Activated T-helper 1 cell treated with anti-CD3 and anti-CD28 coated beads, Interleukin-12 subunit alpha, Interleukin-12 subunit beta, Interleukin-2, Interleukin-4 antibody, amounts not matched to agents 30 ng/mL and 10 ng/mL and 1 ng/mL, durations not matched to agents 14 hours and 24 hours and 36 hours (primary cell): Measurements from ENCODE around the gene PLEKHN1. TPM values are rescaled to one million over a fixed set of nuclear protein-coding genes. Genes with fewer than 3 reads are reported as not detected.
A peak's percentile ranks its signal among the peaks of the same experiment; 100 is the strongest.
"Not testable (repeated sequence)": the region's sequence is repeated elsewhere in the genome, so short reads cannot be mapped to it uniquely, and the experiment has no call there.

Experiments used
- DNase-seq: peaks from one replicate; pipeline ENCODE4 v3.0.0; 2021; ENCODE audit warnings: low spot score
- H3K27ac Mint-ChIP-seq: one replicate; pipeline ENCODE4 v1.8.0; 2021; ENCODE audit warnings: mild to moderate bottlenecking, mixed read lengths
- H3K27me3 Mint-ChIP-seq: one replicate; pipeline ENCODE4 v1.8.0; 2022; ENCODE audit warnings: mild to moderate bottlenecking, moderate library complexity, mixed read lengths; ENCODE audit not compliant: insufficient read depth
- H3K36me3 Mint-ChIP-seq: one replicate; pipeline ENCODE4 v1.8.0; 2021; ENCODE audit warnings: low read depth, mixed read lengths
- H3K4me1 Mint-ChIP-seq: one replicate; pipeline ENCODE4 v1.8.0; 2021; ENCODE audit warnings: low read depth, mixed read lengths
- H3K4me3 Mint-ChIP-seq: one replicate; pipeline ENCODE4 v1.8.0; 2021; ENCODE audit warnings: mild to moderate bottlenecking, moderate library complexity, mixed read lengths
- H3K9me3 Mint-ChIP-seq: one replicate; pipeline ENCODE4 v1.8.0; 2021; ENCODE audit warnings: mixed read lengths
- intact Hi-C: fragments of 100-400 bp; cut with micrococcal nuclease; formaldehyde crosslinking; loops from one replicate; pipeline ENCODE4 v1.15.1; 2024
- total RNA-seq: library from RNA; stranded (reverse); gene quantifications from 2 replicates; pipeline ENCODE4 v1.2.3, GENCODE V29; 2022

PLEKHN1 gene
- total RNA-seq, 1 donor from 2014 or later = 1.7 TPM

DNA sequence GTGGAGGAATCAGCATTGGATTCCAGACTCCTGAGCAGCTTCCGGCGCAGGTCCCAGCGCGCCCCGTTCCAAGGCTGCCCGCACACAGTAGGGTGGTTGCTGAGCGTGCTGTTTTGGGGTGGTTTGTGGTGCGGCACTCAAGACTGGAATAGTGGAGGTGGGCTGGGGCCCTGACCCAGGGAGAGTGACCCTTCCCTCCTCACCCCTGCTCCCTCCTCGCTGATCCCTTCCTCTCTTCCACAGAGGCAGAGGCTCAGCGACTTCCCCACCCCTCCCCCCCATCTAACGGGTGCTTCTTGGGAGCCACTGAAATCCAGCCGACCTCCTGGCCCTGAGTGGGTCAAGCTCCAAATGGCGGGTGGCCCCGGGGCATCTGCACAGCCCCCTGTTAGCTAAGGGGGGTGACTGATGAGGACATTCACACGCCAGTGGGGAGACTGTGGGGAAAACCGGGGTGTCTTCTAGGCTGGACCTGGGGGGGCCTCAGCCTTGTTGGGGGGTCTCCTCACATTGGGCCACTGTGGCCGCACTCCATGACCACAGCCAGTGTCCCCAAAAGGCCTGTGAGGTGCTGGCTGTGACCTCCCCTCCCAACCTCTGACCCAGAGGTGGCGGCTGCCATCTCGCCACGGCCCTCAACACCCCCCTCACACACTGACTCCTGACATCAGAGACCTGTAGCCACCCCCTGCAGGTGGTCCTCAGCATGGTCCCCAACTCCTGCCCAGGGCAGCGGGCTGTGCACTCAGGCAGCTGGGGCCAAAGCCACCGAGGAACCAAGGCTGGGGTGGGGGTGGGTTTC, 37.5 kb downstream of the PLEKHN1 start:
- H3K4me3 Mint-ChIP-seq = no peak overlapping the region
- H3K27ac Mint-ChIP-seq = no peak overlapping the region
- DNase-seq = no peak
- intact Hi-C loops = no loop called here
- no peaks in the 10 kb centered on the region for H3K36me3 Mint-ChIP-seq
- no peaks in the 10 kb centered on the region for H3K9me3 Mint-ChIP-seq
- H3K27me3 Mint-ChIP-seq = peaks cover 25% of the 10 kb centered on the region
- peaks cover 11% of the 10 kb centered on the region for H3K4me1 Mint-ChIP-seq

DNA sequence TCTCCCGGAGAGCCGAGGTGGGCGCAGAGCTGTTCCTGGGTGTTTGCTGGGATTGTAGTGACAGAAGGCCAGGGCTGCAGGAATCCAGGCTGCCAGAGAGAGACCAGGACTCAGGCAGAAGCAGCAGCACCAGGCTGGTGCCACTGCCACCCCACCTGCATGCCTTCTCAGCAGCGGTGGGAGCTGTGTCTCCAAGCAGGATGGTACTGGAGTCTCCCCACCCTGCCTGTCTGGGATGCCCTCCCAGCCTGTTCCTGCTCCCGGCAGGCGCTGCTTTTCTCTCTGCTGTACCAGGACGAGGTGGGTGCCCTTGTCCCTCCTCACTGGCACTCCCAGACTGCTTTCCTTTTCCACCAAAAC, 38.1 kb downstream of the PLEKHN1 start:
- Mint-ChIP-seq H3K27me3 (peaks cover 29% of the 10 kb centered on the region), H3K36me3 (no peaks in the 10 kb centered on the region), H3K9me3 (no peaks in the 10 kb centered on the region), H3K27ac (no peak overlapping the region), H3K4me1 (peaks cover 11% of the 10 kb centered on the region), H3K4me3 (no peak overlapping the region)
- DNase-seq = no peak
- intact Hi-C loops = no loop called here

DNA sequence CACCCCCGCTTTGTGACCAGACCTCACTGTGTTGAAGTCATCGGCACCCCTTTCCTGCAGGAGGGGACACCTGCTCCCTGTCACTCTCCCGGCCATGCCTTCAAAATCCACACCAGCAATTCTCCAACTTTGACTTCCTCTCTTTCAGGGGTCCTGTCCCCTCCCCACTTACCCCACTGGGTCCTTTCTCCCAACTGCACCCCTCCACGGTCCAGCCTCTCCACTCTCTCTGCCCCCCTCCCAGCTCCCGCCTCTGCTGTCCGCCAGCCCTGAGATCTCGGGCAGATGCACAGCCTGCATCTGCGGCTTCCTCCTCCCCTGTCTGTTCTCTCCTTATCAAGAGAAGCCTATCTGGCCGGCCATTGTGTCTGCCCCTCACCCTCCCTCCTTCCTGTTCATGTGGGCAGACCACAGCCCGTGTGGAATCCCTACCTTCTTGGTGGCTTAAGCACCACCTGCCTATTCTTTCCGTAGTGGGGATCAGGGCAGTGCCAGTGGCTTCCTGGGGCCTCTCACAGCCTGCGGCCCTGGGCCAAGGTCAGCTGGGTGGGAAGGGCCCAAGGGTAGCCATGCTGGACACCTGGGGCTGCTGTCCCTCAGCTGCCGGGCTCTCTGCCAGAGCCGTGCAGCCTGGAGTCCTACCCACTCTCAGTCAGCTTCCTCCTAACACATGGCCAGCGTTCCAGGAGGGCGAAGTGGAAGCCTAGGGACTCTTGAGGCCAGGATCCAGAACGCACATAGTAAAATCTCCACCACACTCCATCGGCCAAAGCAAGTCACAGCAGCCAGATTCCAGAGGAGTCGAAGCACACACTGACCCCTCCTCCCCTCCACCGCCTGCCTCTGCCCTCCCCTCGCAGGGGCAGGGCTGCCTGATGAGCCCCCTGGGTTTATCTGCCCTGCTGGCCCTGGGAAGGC, 38.8 kb downstream of the PLEKHN1 start:
- H3K27me3 Mint-ChIP-seq = peaks cover 29% of the 10 kb centered on the region
- H3K9me3 Mint-ChIP-seq = no peaks in the 10 kb centered on the region
- intact Hi-C loops = no loop called here
- H3K4me1 Mint-ChIP-seq = peaks cover 11% of the 10 kb centered on the region
- H3K4me3 Mint-ChIP-seq = peak overlapping the region; percentile 32
- H3K36me3 Mint-ChIP-seq = no peaks in the 10 kb centered on the region
- H3K27ac Mint-ChIP-seq = no peak overlapping the region
- no peak for DNase-seq

DNA sequence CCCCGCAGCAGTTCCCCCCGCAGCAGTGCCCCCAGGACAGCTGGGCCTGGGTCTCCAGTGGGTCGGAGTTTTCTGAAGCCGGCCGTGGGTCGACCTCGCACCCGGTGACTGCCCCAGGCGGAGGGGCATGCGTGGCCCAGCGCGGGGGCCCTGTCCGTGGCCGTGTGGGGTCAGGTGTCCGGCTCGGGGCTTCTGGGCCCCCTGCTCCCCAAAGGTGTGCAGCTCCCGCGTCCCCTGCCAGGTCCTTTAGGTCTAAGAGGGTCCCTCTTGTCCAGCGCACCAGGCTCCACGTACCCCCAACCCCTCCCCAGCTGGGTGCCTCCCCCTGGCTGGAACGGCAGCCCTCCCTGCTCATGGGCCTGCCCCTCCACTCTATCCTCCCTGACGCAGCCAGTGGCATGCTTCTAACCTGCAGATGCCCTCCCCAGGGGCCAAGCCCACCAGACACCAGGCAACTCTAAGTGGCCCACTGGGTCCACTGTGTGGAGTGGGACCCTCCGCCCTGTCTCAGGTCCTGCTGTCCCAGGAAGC, 39.6 kb downstream of the PLEKHN1 start:
- Mint-ChIP-seq H3K4me1 (peaks cover 11% of the 10 kb centered on the region), H3K27ac (no peak overlapping the region), H3K4me3 (no peak overlapping the region), H3K27me3 (peaks cover 29% of the 10 kb centered on the region), H3K9me3 (no peaks in the 10 kb centered on the region), H3K36me3 (no peaks in the 10 kb centered on the region)
- intact Hi-C loops = no loop called here
- DNase-seq = no peak

DNA sequence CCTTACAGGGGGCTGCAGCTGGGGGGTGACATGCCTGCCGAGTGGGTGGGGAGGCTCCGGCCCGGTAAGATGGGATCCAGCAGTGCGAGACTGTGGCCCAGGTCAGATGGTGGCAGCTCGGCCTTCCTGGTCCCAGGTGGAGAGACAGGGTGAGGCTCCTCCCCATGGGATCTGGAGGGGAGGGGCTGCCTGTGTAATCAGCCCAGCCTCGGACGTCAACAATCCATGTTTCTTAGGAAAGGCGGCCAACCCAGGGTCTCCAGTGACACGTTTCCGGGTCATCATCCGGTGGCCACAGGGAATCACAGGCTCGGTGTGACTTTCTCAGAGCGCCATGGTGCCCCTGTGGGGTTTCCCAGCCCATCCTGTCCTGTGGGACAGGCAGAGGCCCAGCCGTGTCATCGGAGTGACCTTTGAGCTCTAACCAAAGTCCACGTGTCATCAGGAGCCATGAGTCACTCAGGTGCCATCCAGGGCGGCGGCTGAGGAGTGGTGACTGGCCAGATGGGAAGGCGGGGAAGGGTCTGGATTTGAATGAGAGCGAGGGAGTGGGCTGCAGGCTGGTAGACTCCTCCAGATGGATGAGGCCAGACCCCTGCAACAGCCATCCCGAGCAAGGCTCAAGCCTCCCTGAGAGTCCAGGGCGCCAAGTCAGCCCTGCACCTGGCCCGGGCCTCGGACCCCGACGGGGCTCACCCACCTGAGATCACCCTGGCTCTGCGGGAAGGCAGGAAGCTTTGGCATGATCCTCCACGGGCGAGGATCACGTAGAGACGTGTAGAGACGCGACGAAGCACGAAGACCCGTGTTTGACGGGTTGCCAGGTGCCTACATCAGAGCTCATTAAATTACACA, 40.2 kb downstream of the PLEKHN1 start:
- H3K36me3 Mint-ChIP-seq = no peaks in the 10 kb centered on the region
- H3K27me3 Mint-ChIP-seq = peaks cover 29% of the 10 kb centered on the region
- H3K4me3 Mint-ChIP-seq = no peak overlapping the region
- H3K27ac Mint-ChIP-seq = no peak overlapping the region
- H3K4me1 Mint-ChIP-seq = peaks cover 11% of the 10 kb centered on the region
- no peak for DNase-seq
- no peaks in the 10 kb centered on the region for H3K9me3 Mint-ChIP-seq
- intact Hi-C loops = no loop called here

DNA sequence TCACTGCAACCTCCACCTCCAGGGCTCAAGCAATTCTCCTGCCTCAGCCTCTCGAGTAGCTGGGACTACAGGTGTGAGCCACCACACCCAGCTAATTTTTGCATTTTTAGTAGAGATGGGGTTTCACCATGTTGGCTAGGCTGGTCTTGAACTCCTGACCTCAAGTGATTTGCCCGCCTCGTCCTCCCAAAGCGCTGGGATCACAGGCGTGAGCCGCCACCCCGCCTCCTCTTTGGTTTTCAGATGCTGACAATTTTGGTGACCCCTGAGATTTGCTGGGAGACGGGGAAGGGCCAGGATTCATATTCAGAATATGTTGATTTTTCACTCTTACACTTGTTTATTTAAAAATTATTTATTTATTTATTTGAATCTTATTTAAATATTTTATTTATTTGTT, 43.8 kb downstream of the PLEKHN1 start:
- peaks cover 30% of the 10 kb centered on the region for H3K4me1 Mint-ChIP-seq
- H3K36me3 Mint-ChIP-seq, H3K4me3 Mint-ChIP-seq, intact Hi-C loops, DNase-seq, H3K27me3 Mint-ChIP-seq, H3K9me3 Mint-ChIP-seq, H3K27ac Mint-ChIP-seq: not testable (repeated sequence)

DNA sequence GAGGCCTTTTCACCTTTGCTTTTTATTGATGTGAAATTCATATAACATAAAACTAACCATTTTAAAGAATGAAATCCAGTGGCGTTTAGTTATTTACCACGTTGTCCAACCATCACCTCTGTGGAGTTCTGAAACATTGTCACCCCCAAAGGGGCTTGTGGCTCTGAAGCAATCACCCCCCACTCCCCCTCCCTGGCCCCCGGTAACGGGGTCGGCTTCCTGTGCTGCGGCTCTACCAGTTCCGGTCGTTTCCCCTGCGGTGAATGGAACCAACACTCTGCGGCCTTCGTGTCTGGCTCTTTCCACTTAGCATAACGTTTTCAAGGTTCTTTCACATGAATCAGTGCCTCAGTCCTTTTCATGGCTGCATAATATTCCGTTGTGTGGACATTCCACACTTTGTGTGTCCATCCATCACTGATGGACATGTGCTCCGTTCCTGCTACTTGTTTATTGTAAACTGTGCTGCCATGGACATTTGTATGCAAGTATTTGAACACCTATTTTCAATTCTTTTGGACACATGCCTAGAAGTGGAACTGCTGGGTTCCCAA, 45.2 kb downstream of the PLEKHN1 start:
- no peaks in the 10 kb centered on the region for H3K9me3 Mint-ChIP-seq
- peaks cover 5% of the 10 kb centered on the region for H3K27me3 Mint-ChIP-seq
- H3K36me3 Mint-ChIP-seq = peaks cover 5% of the 10 kb centered on the region
- no peak for DNase-seq
- H3K27ac Mint-ChIP-seq = no peak overlapping the region
- no peak overlapping the region for H3K4me3 Mint-ChIP-seq
- H3K4me1 Mint-ChIP-seq = peaks cover 29% of the 10 kb centered on the region
- intact Hi-C loops = no loop called here

DNA sequence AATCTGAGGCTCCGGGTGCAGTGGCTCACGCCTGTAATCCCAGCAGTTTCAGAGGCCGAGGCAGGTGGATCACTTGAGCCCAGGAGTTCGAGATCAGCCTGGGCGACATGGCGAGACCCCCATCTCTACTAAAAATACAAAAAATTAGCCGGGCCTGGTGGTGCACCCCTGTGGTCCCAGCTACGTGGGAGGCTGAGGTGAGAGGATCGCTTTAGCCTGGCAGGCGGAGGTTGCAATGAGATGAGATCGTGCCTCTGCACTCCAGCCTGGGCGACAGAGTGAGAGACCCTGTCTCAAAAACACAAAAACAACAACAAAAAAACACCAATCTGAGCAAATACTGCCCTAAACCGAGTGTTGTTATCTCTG, 46.4 kb downstream of the PLEKHN1 start:
- Mint-ChIP-seq H3K4me3 (peak overlapping the region; percentile 89), H3K27ac (peak overlapping the region; percentile 96), H3K4me1 (peaks cover 37% of the 10 kb centered on the region)
- H3K9me3 Mint-ChIP-seq, H3K27me3 Mint-ChIP-seq, H3K36me3 Mint-ChIP-seq, DNase-seq: not testable (repeated sequence)
- intact Hi-C loops = loop anchor here (1.0 to 2.0 kb wide), 5 partner anchors 12 to 363 kb away; partner anchors contain the start of genes AURKAIP1, C1orf159 and HES4

DNA sequence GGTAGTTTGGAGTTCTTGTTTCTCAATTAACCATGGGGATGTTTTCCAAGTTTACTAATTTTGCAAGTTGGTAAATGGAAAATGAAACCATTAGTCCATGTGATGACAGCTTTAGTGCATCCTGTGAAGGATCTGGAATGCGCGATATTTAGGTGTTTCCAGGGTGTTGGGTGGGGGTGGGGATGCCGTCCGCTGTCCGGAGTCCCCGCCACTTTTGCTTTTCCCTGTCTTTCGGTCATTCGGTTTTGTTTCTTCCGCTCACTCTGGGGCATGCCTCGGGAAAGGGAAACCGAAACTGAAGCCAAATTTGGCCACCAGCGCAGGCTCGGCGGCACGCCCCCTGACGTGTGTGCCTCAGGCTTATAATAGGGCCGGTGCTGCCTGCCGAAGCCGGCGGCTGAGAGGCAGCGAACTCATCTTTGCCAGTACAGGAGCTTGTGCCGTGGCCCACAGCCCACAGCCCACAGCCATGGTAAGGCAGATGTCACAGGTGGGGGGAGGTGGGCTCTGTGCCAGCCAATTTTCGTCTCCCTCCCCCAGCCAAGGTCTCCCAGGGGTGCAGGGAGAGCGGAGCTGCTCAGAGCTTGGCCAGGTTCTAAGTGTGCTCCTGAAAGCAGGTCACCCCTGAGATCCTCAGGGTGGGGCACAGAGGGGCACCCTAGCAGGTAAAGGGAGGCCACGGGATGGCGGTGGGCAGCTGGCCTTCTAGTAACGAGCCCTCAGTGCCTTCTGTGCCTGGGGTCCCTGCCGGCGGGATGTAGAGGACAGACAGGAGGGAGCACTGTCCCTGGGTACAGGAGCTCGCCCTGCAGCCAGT, 47.0 kb downstream of the PLEKHN1 start, which contains the start of gene ISG15:
Gene ISG15 (plus strand): TSS at position 393 of the 817 bp plus-strand sequence. CDS start 77 bp downstream, at position 470.
- Mint-ChIP-seq H3K9me3 (no peaks in the 10 kb centered on the region), H3K36me3 (peaks cover 9% of the 10 kb centered on the region), H3K4me1 (peaks cover 37% of the 10 kb centered on the region), H3K4me3 (peak within 1 kb of the TSS; percentile 89), H3K27me3 (peaks cover 5% of the 10 kb centered on the region), H3K27ac (peak within 1 kb of the TSS; percentile 96)
- DNase-seq = peak; percentile 89
- intact Hi-C loops = loop anchor here (1.0 to 2.0 kb wide), 5 partner anchors 13 to 362 kb away; partner anchors contain the start of genes AURKAIP1, C1orf159 and HES4

DNA sequence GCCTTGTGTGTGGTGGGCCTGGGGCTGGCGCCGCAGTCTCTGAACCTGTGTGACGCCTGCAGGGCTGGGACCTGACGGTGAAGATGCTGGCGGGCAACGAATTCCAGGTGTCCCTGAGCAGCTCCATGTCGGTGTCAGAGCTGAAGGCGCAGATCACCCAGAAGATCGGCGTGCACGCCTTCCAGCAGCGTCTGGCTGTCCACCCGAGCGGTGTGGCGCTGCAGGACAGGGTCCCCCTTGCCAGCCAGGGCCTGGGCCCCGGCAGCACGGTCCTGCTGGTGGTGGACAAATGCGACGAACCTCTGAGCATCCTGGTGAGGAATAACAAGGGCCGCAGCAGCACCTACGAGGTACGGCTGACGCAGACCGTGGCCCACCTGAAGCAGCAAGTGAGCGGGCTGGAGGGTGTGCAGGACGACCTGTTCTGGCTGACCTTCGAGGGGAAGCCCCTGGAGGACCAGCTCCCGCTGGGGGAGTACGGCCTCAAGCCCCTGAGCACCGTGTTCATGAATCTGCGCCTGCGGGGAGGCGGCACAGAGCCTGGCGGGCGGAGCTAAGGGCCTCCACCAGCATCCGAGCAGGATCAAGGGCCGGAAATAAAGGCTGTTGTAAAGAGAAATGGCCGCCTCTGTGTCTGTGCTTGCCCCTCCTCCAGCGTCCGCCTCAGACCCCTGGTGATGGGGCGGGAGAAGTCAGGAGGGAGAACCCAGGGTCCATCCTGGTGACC, 47.8 kb downstream of the PLEKHN1 start:
- peaks cover 9% of the 10 kb centered on the region for H3K36me3 Mint-ChIP-seq
- peaks cover 2% of the 10 kb centered on the region for H3K27me3 Mint-ChIP-seq
- peak overlapping the region; percentile 89 for H3K4me3 Mint-ChIP-seq
- no peaks in the 10 kb centered on the region for H3K9me3 Mint-ChIP-seq
- H3K4me1 Mint-ChIP-seq = peaks cover 37% of the 10 kb centered on the region
- intact Hi-C loops = loop anchor here (1.0 to 2.0 kb wide), 5 partner anchors 14 to 361 kb away; partner anchors contain the start of genes AURKAIP1, C1orf159 and HES4
- peak overlapping the region; percentile 96 for H3K27ac Mint-ChIP-seq
- no peak for DNase-seq
